ENCODE results near the gene LSM8. TPM values are rescaled to one million over a fixed set of nuclear protein-coding genes. Genes with fewer than 3 reads are reported as not detected.
"Not testable (repeated sequence)": the region's sequence is repeated elsewhere in the genome, so short reads cannot be mapped to it uniquely, and the experiment has no call there.

LSM8 gene
- total RNA-seq, 1 donor from 2014 or later, result 28.1 TPM

- DNase-seq (ENCODE audit: low spot score), result peak; percentile 69
Measured at GRCh38 chr7:118214051-118214832, 30.3 kb downstream of the LSM8 start.

DNA sequence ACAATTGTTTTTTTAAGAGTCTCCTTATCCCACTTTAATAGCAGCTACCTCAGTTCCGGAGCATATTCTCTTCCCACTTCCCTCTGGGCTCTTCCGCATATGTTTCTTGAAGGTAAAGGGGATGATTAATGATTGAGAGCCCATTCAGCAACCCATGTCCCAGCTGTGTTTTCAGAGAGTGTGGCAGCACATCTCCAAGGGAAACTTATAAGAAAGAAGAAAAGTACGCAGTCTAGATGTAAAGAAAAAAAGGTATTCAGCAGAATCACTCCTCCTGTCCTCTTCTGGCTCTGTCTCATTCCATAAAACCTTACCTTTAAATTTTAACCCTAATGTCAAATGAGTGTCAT is 30.8 kb downstream of the LSM8 start:
- DNase-seq (ENCODE audit: low spot score), result no peak

DNA sequence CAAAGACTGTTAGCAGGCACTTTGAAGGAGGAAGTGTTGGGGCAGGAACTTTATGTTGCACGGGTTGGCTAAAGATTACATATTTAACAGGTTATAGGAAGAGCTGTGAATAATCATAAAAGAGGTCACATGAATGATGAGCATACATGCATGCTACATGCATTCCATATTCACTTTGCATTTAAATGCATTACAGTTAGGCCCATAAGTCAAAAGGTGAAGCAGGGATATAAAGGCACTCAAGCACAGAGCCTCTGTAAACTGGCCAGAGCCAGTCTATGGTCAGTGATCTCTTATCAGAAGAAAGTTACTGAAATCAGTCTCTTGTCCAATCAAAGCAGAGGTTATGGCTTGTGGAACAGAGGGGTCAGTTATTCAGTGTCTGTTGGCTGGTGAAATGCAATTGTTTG is 33.3 kb downstream of the LSM8 start:
- DNase-seq (ENCODE audit: low spot score), result no peak

GRCh38 chr7:118218413-118219156 is 34.6 kb downstream of the LSM8 start:
- no peak for DNase-seq (ENCODE audit: low spot score)

DNA sequence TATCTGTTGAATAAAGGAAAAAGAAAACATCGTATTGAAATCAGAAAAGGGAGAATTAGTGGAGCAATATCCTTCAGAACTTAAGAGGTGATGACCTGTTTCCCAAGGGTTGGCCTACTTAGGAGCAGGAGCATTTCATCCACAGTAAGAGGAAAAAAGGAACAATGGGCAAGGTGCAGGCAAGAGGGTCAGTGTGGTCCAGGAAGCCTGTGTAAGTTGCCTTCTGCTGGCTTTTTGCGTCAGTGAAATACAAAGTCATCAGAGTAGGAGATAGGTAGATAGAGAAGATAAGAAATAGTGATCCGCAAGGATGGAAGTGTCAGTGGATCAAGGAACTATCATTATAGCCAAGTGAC is 35.2 kb downstream of the LSM8 start:
- no peak for DNase-seq (ENCODE audit: low spot score)

GRCh38 chr7:118220583-118220982 is 36.6 kb downstream of the LSM8 start:
- DNase-seq (ENCODE audit: low spot score), result no peak

- DNase-seq (ENCODE audit: low spot score), result no peak
Measured at GRCh38 chr7:118222591-118222990, 38.6 kb downstream of the LSM8 start.

GRCh38 chr7:118224521-118224920 is 40.6 kb downstream of the LSM8 start, which contains the start of gene ANKRD7:
Gene ANKRD7 (plus strand): TSS chr7:118224704. CDS start chr7:118224831, 127 bp downstream.
- DNase-seq (ENCODE audit: low spot score), result no peak

DNA sequence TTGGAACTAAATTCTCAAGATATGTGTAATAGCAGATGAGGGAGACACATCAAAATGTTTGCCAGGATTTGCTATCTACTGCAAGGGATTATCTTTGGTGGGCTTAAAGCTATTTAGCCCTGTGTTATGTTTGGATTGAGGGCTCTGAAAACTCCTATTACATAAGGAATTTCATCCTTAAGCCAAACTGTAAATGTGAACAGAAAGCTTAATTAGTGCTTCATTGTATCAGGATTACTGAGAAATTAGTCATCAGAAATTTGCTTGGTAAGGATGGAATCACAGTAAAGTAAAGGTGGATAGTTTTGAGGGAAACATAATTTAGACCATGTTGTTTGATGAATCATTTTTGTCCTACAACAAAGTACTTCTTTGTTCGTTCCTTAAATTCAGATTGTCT is 48.9 kb downstream of the LSM8 start:
- DNase-seq (ENCODE audit: low spot score), result no peak

DNA sequence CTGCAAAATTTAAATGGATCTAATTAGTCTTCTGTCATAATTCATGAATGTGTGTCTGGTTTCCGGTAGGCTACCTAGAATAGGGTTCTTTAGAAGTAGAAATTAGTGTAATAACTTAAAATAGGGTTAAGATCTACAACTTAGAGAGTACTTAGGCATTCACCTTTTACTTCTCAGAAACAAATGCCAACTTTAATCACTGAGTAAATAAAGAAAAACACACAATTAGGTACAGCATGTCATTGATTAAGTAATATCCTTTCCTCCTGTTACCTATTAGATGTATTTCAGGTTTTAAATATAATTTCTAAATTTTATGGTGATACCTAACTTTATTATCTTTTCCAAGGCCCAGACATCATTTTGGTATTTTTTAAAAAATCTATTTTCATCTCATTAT is 49.8 kb downstream of the LSM8 start:
- DNase-seq (ENCODE audit: low spot score), result no peak

GRCh38 chr7:118239014-118239413 is 55.0 kb downstream of the LSM8 start:
- DNase-seq (ENCODE audit: low spot score), result no peak

DNA sequence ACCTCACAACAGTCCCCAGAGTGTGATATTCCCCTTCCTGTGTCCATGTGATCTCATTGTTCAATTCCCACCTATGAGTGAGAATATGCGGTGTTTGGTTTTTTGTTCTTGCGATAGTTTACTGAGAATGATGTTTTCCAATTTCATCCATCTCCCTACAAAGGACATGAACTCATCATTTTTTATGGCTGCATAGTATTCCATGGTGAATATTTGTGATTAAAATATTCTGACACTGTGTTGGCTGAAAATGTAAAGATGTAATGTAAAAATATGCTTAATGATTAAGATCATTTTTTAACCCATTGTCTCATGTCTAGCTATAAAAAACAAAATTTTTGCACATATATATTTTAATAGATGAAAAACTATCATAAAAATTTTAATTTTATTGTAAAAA is 56.4 kb downstream of the LSM8 start:
- not testable (repeated sequence) for DNase-seq (ENCODE audit: low spot score)

Other genes with a start within 250 kb of the LSM8 start
- not detected for gene ANKRD7, start 40.5 kb downstream of the LSM8 start, total RNA-seq

Data from ureter (tissue), 1 donor.